Left hindlimb (tissue), 1 donor: ENCODE results near the gene VEGFB.

ENCODE experiments used
- DNase-seq: peaks from one replicate; pipeline ENCODE4 v3.0.0-alpha.2; 2018

The VEGFB gene

DNA sequence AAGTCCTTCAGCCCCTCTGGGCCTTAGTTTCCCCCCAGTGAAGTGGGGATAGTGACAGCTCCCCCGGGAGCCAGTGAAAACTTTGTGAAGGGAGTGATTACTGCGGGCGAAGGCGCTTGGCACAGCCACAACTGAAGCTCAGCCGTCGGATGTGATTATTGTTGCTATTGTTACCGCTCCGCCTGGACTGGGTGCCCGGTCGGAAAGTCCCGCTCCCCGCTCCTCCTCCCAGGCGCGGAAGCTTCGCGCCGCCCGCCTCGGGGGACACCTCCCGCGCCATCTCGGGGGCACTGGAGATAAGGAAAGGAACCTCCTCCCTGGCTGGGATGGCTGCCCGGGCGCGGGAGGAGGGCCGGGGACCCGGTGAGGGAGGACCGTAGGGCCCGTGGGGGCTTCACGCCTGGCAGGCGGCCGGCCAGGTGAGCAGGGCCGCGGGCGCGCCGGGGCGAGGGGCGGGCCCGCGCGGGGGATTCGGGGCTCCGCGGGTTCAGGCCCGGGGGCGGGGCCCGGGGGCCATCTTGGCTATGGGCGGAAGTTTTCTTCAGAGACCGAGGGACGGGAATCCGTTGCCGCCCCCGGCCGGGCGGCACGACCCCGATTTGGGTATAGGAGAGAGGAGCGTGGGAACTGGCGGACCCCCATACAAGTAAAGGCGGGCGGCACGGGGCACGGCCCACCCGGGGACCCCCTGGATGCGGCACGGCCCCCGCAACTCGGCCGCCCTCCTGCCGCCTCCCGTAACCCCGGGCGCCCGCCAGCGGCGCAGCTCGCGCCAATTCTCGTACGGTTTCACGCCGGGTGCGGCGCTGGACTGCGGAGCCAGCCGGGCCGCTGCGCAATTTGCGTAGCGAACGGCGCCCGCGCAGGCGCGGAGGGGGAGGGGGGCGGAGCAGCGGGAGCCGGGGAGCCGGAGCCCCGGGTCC lies 50.8 kb downstream of the VEGFB start, which contains the start of gene GPR137:
TSS of gene GPR137 (plus strand) at position 887 of the 923 bp plus-strand sequence. CDS start 677 bp downstream, outside the sequence.
- DNase-seq, result peak; percentile 91

DNA sequence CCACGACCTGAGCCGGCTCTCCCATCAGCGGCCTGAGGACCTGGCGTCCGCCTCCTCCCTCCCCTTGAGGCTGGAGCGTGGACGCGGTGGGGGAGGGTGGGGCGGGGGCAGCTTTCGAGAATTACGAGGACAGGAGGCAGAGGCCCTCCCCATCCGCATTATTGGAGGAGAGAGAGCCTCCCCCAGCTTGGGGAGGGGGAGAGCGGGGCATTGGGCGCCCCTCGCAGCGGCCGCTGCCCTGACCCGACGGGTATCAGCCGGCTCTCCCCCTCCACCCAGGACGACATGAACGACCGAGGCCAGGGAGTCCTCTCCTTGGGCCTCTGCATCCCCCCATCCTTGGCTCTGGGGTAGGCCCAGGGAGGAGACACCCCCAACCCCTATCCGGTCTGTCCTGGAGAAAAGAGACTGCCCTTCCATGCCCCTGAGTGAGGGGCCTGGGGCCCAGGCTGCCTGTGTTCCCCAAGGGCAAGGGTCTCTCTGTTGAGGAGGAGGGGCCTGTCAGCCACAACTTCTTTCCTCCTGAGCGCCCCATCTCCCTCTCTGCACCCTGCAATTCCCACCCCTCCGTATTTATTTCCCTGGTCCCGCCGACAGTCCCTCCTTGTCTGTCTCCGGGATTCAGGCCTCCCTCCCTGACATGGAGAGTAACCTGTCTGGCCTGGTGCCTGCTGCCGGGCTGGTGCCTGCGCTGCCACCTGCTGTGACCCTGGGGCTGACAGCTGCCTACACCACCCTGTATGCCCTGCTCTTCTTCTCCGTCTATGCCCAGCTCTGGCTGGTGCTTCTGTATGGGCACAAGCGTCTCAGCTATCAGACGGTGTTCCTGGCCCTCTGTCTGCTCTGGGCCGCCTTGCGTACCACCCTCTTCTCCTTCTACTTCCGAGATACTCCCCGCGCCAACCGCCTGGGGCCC lies 51.8 kb downstream of the VEGFB start:
- no peak for DNase-seq

DNA sequence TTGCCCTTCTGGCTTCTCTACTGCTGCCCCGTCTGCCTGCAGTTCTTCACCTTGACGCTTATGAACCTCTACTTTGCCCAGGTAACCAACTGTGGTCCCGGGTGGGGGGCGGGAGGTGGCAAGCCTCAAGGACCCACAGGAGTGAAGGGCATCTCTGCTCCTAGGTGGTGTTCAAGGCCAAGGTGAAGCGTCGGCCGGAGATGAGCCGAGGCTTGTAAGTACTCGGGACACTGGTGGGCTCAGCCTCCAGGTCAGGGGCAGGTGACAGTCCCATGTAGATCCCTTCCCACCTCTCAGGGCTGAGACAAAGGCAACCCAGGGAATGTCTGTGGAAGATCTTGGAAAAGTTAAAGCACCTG lies 52.4 kb downstream of the VEGFB start:
- no peak for DNase-seq

DNA sequence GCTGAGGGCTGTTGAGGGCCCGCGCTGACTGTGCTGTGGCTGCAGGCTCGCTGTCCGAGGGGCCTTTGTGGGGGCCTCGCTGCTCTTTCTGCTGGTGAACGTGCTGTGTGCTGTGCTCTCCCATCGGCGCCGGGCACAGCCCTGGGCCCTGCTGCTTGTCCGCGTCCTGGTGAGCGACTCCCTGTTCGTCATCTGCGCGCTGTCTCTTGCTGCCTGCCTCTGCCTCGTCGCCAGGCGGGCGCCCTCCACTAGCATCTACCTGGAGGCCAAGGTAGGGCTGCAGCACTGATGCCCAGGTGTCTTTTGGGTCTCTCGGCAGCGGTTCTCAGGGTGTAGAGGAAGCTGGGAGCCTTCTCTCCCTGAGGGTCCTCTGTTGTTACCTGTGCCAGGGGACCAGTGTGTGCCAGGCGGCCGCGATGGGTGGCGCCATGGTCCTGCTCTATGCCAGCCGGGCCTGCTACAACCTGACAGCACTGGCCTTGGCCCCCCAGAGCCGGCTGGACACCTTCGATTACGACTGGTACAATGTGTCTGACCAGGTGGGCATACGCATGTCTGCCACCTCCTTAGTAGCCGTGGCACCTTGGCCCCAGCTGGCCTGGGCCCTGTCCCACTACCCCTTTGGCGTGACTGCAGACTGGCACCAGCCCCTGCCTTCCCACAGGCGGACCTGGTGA lies 53.4 kb downstream of the VEGFB start:
- DNase-seq, result no peak

DNA sequence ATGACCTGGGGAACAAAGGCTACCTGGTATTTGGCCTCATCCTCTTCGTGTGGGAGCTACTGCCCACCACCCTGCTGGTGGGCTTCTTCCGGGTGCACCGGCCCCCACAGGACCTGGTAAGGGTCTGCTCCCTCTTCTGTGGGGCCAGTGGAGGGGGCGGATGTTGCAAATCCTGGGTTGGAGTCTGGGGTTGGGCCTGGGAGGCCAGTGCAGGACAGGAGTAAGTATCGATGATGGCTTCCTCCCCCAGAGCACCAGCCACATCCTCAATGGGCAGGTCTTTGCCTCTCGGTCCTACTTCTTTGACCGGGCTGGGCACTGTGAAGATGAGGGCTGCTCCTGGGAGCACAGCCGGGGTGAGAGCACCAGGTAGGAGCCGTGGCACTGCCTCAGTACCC lies 54.0 kb downstream of the VEGFB start:
- DNase-seq, result no peak
